Right hindlimb (tissue), 1 donor: ENCODE results near the gene ATRAID.
"Not testable (repeated sequence)": the region's sequence is repeated elsewhere in the genome, so short reads cannot be mapped to it uniquely, and the experiment has no call there.

ENCODE experiments used
- DNase-seq: peaks from one replicate; pipeline ENCODE4 v3.0.0-alpha.2; 2018

Gene ATRAID

DNA sequence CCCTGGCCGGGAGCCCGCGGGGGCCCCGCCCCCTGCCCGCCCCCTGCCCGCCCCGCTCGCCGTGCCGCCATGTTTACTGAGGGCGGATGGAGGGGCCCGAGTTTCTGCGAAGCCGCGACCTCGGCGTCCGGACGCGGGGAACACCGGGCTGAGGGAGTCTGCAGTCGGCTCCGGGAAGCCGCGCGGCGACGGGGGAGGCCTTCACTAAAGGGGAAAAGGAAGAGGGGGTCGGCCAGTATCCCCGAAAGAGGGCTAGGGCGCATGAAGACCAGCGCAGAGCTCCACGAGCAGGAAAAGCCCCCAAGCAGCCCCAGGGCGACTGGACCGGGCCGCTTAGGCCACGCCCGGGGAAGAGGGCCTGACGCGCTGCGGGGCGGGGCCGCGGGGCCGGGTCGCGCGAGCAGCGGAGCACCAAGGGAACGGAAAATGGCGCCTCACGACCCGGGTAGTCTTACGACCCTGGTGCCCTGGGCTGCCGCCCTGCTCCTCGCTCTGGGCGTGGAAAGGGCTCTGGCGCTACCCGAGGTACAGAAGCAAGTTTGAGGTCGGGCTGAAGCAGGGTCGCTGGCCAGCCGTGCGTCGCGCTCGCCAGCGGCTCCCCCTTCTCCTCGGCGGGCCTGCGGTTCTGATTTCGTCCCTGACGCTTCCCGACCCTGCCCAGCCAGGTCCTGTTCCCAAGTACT is at the start of gene ATRAID, which contains the start of gene SLC5A6:
Gene ATRAID (plus strand): TSS at position 99 of the 683 bp plus-strand sequence. CDS start 328 bp downstream, at position 427.
Gene SLC5A6 (minus strand): TSS at position 326 of the 683 bp plus-strand sequence. CDS start 4,618 bp downstream, outside the sequence.
- DNase-seq, result peak; percentile 94

DNA sequence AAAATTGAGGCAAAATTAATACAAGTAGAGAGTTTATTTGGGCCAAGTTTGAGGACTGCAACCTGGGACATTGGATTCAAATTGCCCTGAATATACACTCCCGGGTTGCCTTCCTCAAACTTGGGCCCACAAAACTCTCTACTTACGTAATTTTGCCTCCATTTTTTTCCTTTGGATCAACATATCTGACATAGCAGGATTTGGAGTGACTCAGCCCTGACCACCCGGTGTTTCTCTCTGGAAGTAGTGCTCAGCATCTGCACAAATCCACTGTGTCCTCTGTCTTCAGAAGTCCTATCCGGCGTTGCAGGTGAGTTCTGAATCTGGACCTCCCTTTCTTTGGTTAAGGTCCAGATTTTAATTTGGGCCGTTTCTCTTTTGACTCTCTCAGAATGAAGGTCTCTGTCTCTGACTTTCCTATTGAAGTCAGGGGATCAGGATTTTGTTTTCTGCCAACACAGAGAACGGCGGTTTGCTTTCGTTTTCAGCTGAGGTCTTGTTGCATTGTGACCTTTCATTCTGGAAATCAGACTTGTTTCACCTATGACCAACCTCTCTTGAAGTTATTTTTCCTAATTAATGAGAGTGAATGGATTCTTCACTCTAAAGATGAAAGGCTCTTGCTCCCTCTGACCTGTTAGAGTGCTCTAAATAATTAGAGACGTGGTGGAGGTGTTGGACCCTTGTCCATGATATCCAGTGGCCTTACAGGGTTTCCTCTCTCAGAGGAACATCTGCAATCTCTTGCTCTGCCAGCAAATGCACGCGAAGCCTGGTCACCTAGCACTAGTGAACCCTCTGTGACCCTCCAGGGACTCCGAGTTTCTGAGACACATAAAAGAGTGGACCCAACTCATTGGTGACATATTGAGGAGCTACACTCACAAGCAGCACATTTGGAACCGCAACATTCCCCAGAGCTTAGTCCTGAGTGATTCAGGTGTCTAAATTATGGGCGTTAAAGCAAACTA is 49.4 kb upstream of the ATRAID start:
- no peak for DNase-seq

DNA sequence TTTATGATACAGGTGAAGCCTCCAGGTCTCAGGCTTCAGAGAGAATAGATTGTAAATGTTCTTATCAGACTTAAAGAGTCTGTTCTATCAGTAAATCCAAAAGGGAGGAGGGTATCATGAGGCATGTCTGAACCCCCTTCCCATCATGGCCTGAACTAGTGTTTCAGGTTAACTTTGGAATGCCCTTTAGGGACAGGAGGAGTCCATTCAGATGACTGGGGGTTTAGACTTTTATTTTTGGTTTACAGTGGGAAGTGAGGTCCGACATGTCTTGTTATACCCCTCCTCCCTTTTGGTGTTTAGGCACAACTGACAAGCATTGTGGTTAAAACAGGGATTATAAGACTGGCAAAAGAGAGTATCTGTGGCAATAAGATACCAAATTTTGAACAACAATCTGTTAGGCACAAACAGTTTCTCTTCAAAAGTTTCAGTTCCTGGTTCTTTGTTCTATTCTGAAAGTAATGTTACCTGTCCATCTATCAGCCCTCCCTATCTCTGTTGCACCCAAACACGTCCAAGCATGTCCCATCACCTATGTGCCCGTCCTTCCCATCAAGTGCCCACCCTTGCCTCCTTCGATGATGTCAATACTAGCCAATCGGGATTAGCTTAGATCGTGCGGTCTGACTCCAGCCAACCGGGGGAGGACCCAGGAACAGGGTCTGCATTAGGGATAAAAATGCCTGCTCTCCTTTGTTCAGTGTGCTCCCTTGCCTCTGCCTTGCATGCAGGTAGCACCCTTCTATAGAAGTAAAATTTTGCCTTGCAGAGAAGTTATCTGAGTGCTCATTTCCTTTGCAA is 46.7 kb upstream of the ATRAID start:
- no peak for DNase-seq

- no peak for DNase-seq
These were observed 41.1 kb upstream of the ATRAID start for GRCh38 chr2:27170581-27171337.

DNA sequence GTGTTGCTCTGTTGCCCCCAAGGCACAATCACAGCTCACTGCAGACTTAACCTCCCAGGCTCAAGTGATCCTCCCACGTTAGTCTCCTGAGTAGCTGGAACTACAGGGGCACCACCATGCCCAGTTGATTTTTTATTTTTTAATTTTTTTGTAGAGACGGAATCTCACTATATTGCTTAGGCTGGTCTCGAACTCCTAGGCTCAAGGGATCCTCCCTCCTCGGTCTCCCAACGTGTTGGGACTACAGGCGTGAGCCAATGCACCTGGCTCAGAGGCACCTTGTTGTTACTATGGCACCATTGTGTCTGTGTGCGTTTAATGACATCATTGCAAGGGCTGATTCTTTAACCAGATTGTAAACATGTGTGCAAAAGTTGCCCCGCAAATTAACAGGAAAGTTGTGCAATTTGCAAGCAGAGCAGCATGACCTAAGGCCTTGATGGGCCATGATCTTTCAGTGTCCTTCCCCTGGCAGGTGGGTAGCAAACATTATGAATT is 40.4 kb upstream of the ATRAID start:
- no peak for DNase-seq

GRCh38 chr2:27174638-27175037 is 37.2 kb upstream of the ATRAID start:
- DNase-seq, result no peak

DNA sequence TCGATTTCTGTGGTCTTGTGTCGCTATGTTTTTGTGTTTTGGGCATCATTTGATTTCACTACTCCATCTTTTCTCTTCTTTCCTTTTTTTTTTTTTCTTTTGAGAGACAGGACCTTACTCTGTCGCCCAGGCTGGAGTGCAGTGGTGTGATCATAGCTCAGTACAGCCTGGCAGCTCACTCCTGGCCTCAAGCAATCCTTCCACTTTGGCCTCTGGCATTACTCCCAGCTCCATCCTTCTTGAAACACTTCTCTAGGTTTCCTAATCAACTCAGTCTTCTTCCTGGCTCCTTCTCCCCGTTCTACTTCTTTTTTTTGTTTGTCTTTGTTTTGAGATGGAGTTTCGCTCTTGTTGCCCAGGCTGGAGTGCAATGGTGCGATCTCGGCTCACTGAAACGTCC is 36.5 kb upstream of the ATRAID start:
- no peak for DNase-seq

DNA sequence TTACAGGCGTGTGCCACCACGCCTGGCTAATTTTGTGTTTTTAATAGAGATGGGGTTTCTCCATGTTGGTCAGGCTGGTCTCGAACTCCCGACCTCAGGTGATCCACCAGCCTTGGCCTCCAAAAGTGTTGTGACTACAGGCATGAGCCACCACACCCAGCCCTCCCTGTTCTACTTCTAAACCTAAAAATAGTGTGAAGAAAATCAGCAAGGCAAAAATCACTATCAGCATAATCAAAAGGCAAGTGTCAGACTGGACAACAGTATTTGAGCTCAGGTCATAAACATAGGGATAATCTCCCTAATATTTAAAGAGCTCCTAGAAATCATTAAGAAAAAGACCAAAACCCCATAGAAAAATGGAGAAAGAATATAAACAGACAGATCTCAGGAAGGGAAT is 36.1 kb upstream of the ATRAID start:
- DNase-seq, result not testable (repeated sequence)

GRCh38 chr2:27177441-27178351 is 34.1 kb upstream of the ATRAID start:
- DNase-seq, result no peak

DNA sequence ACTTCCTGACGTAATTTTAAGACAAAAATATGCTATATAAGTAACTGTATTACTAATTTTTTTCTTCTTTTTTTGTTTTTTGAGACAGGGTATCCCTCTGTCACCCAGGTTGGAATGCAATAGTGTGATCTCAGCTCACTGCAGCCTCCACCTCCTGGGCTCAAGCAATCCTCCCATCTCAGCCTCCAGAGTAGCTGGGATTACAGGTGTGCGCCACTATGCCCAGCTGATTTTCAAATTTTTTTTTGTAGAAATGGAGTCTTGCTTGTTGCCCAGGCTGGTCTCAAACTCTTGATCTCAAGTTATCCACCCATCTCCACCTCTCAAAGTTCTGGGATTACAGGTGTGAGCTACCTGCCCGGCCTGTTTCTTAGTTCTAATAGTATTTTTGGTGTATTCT is 33.4 kb upstream of the ATRAID start:
- DNase-seq, result no peak

DNA sequence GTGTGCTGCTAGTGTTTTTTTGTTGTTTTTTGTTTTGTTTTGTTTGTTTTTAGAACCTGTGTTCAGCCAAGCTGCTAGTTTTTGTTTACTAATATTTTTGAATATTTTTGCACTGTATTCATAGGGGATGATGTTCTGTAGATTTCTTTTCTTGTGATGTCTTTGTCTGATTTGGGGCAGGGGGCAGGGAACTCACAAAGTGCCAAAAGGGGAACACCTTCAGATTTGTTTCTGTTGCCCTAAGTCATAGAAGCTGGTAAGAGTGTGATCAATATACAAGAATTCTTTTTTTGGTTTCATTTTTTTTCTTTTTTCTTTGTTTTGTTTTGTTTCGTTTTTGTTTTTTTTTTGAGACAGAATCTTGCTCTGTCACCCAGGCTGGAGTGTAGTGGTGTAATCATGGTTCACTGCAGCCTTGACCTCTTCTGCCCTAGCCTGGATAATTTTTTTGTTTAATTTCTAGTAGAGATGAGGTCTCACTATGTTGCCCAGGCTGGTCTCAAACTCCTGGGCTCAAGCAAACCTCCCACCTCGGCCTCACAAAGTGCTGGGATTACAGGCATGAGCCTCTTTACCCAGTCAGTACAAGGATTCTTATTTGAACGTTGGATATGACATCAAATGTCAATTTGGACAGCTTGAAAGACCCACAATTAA is 32.4 kb upstream of the ATRAID start:
- DNase-seq, result no peak

DNA sequence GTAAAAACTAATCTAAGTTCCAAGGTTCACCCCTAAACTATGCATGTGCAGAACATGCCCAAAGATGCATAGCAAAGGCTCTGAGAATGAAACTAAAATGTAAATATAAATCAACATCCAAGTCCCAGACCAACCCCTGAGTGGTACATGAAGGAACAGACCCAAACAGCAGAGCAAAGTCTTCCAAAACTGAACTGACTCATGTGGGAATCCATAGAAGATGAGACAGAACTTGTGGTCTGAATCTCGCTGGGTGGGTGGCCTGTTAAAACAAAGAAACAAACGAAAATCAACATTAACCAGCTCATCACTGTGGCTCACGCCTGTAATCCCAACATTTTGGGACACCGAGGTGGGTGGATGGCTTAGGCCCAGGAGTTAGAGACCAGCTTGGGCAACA is 29.5 kb upstream of the ATRAID start:
- DNase-seq, result no peak

GRCh38 chr2:27184115-27184514 is 27.7 kb upstream of the ATRAID start:
- DNase-seq, result no peak

DNA sequence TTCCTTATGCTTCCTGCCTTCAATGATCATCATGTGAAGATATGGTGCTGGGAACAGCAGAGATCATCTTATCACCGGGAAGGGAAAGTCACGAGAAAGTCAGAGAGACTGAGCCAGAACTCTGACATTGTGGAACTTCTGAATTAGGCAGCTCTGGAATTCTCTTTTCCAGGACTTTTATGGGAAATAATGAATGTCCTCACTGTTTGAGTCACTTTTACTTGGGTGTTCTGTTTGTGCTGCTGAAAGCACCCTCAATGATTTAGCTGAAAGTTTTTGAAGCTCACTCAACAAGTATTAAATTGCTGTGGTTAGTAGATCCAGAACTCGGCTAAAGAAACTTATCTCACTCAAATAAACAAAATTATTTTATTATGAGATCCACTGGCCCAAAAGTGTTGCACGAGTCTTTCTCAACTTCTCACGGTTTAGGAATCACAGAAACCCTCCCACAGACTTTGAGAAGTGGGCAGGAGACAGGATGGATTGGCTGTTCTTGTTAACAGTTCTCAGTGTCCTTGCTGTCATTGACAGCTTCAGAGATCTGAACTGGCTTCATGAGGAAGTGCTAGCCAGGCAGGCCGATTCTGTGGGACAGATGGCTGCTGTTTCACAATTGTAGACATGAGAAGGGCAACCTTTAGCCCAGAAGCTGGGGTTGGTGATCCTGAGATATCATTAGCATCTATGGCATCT is 26.4 kb upstream of the ATRAID start:
- no peak for DNase-seq

DNA sequence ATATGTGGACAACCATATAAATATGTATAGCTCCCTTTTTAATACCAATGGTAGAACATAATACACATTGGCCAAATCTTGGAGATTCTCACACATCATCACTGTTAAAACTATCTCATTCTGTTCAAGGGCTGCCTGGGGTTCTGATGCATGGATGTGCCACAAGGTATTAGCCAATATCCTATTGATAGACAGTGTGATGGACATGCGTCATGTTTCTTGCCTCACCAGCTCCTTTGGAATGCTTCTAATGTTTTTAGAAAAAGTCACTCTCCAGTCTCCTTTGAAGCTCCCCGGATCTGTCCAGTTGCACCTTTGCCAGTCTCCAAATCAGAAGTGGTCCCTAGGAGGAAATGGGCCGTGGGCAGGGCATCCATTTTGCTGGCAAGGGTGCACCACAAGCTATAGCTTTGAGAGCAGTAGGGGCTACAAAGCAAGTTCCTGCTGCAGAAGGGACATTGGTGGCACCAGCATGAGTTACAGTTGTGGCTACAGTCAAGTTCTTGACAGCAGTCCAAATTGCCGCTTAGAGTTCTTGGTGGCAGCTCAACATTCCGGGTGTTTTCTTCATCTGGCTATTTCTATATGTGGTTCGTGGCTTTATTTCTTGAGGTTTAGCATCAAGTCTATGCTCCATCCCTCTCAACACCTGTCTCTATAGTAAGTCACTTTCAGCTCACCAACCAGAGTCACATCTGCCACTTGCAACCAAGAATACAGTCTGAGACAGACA is 25.1 kb upstream of the ATRAID start:
- DNase-seq, result no peak

DNA sequence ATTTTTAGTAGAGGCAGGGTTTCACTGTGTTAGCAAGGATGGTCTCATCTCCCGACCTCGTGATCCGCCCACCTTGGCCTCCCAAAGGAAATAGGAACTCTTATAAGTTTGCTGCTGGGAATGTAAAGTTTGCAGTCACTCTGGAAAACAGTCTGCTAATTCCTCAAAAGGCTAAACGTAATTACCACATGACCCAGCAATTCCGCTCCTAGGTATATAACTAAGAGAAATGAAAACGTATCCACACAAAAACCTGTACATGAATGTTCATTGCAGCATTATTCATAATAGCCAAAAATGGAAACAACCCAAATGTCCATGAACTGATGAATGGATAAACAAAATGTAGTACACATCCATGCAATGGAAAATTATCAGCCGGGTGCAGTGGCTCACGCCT is 21.9 kb upstream of the ATRAID start:
- DNase-seq, result no peak

- peak; percentile 57 for DNase-seq
These were observed 20.6 kb upstream of the ATRAID start for GRCh38 chr2:27191070-27191829.
